Measurements from ENCODE around the gene PITPNC1.

DNA sequence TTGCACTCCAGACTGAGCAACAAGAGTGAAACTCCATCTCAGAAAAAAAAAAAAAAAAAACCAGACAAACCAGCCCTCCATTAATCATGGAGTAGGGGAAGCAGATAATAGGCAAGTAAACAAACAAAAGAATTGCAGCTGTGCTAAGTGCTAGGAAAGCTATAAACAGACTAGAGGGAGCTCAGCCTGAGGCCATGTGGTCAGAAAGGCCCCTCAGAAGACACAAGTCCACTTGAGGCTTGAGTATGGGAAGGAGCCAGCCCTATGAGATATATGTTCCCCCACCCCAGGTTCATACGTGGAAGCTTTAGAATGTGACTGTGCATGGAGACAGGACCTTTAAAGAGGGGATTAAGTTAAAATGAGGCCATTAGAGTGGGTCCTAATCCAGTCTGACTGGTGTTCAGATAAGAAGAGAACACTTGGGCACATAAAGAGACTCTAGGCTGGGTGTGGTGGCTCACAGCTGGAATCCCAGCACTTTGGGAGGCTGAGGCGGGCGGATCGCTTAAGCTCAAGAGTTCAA is 208.1 kb downstream of the PITPNC1 start:
- no peak for TF ChIP-seq POLR2A (IDR thresholded peaks at IDR 0.05)
- TF ChIP-seq, protein P1, sequence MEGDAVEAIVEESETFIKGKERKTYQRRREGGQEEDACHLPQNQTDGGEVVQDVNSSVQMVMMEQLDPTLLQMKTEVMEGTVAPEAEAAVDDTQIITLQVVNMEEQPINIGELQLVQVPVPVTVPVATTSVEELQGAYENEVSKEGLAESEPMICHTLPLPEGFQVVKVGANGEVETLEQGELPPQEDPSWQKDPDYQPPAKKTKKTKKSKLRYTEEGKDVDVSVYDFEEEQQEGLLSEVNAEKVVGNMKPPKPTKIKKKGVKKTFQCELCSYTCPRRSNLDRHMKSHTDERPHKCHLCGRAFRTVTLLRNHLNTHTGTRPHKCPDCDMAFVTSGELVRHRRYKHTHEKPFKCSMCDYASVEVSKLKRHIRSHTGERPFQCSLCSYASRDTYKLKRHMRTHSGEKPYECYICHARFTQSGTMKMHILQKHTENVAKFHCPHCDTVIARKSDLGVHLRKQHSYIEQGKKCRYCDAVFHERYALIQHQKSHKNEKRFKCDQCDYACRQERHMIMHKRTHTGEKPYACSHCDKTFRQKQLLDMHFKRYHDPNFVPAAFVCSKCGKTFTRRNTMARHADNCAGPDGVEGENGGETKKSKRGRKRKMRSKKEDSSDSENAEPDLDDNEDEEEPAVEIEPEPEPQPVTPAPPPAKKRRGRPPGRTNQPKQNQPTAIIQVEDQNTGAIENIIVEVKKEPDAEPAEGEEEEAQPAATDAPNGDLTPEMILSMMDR (IDR thresholded peaks at IDR 0.05): no peak
